NB4 (cell line): ENCODE results near the gene LIN28B.

Experiments used
- CTCF ChIP-seq: IDR thresholded peaks from one replicate; pipeline ENCODE4 v1.5.1; 2012; ENCODE audit warnings: low read depth, low read length
- MAX ChIP-seq: IDR thresholded peaks from 2 replicates; pipeline ENCODE4 v1.6.1; 2011; ENCODE audit warnings: low read depth, low read length
- MYC ChIP-seq: IDR thresholded peaks from 2 replicates; pipeline ENCODE4 v1.6.1; 2011; ENCODE audit warnings: low read depth, low read length
- POLR2A ChIP-seq: IDR thresholded peaks from 2 replicates; pipeline ENCODE4 v1.6.1; 2011; ENCODE audit warnings: mild to moderate bottlenecking; ENCODE audit not compliant: insufficient read length; ENCODE audit errors: extremely low read depth

GRCh38 chr6:104969785-104970581 is 13.1 kb downstream of the LIN28B start:
- TF ChIP-seq CTCF (no peak), MAX (no peak), MYC (no peak), POLR2A (no peak)
